Measurements from ENCODE around the gene HOXC9. TPM values are rescaled to one million over a fixed set of nuclear protein-coding genes. Genes with fewer than 3 reads are reported as not detected.

Gene HOXC9
- total RNA-seq, 1 donor from 2014 or later = 0.28 TPM

DNA sequence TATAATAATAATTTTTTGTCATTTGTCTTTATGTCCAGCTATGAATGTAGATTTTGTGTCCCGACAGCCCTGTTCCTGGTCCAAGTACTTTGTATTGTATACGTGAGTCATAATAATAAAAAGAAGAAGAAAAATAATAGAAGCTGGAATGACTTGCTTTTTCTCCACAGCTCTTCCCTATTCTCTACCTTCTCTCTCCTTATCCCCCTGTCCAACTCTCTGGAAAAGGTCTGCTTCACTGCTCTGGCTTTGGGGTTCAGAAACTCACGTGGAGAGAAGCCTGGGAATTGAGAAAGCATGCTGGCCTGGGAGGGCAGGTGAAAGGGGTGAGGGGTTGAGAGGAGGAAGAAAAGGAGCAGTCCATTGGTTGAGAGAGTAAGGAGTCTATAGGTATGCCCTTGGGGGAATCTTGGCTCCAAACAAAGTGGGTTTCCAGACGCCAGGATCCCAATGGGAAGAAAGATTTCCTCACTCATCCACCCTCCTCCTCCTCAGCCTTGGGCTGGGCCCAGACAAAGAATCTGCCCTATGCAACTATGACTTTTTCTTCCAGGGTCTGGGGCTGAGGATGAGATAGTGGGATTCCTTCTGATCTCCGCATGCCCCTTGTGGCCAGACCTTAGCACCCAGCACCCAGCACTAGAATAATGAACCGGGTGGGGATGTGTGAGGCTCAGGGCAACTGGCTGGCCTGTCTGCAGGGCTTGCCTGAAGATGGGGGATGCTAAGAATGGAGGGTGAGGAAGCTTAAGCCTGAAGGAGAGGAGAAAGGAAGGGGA lies 12.9 kb downstream of the HOXC9 start:
- TF ChIP-seq, protein P1, sequence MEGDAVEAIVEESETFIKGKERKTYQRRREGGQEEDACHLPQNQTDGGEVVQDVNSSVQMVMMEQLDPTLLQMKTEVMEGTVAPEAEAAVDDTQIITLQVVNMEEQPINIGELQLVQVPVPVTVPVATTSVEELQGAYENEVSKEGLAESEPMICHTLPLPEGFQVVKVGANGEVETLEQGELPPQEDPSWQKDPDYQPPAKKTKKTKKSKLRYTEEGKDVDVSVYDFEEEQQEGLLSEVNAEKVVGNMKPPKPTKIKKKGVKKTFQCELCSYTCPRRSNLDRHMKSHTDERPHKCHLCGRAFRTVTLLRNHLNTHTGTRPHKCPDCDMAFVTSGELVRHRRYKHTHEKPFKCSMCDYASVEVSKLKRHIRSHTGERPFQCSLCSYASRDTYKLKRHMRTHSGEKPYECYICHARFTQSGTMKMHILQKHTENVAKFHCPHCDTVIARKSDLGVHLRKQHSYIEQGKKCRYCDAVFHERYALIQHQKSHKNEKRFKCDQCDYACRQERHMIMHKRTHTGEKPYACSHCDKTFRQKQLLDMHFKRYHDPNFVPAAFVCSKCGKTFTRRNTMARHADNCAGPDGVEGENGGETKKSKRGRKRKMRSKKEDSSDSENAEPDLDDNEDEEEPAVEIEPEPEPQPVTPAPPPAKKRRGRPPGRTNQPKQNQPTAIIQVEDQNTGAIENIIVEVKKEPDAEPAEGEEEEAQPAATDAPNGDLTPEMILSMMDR (IDR thresholded peaks at IDR 0.05; ENCODE audit: unreplicated experiment) = no peak
- H3K4me3 Mint-ChIP-seq (ENCODE audit: unreplicated experiment) = no peak overlapping the region
- no peak for DNase-seq (ENCODE audit: low spot score)
- H3K27me3 Mint-ChIP-seq (ENCODE audit: unreplicated experiment) = peaks cover 29% of the 10 kb centered on the region
- no peaks in the 10 kb centered on the region for H3K36me3 Mint-ChIP-seq (ENCODE audit: low read depth, unreplicated experiment)
- no peak overlapping the region for H3K27ac Mint-ChIP-seq (ENCODE audit: unreplicated experiment)
- H3K9me3 Mint-ChIP-seq (ENCODE audit: unreplicated experiment) = no peaks in the 10 kb centered on the region
- H3K4me1 Mint-ChIP-seq (ENCODE audit: unreplicated experiment) = peaks cover 15% of the 10 kb centered on the region

DNA sequence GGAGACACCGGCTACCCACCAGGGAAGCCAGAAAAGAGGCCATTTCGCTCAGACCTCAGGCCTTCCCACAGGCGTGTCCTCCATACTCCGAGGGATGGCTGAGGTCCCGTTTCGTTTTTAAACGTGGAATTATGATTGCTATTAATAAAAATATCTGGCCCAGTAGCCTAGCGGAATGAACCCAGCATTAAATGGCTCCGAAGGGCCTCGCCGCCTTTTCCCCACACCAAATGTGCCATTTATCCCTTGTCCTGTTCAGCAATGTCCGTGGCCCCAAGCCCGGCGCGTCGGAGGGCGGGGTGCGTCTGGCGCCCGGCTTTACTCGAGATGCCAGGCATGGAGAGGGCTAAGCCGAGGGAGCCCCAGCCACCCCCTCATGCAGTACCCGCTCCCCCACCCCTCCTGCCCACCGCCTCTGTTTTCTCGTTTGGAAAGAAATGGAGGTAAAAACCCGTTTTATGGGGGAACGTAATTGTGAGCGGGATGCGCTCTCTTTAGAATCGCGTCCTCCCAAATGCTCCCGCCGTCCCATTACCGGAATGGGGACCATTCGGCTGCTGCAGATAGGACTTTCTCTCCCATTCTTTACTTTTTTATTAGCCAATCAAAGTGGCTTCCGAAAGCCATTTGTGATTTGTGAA lies 14.5 kb downstream of the HOXC9 start:
- no peak overlapping the region for H3K4me3 Mint-ChIP-seq (ENCODE audit: unreplicated experiment)
- H3K9me3 Mint-ChIP-seq (ENCODE audit: unreplicated experiment) = no peaks in the 10 kb centered on the region
- H3K4me1 Mint-ChIP-seq (ENCODE audit: unreplicated experiment) = peaks cover 17% of the 10 kb centered on the region
- H3K27me3 Mint-ChIP-seq (ENCODE audit: unreplicated experiment) = peaks cover 31% of the 10 kb centered on the region
- no peak for DNase-seq (ENCODE audit: low spot score)
- H3K27ac Mint-ChIP-seq (ENCODE audit: unreplicated experiment) = no peak overlapping the region
- H3K36me3 Mint-ChIP-seq (ENCODE audit: low read depth, unreplicated experiment) = no peaks in the 10 kb centered on the region
- TF ChIP-seq, protein P1 (IDR thresholded peaks at IDR 0.05; ENCODE audit: unreplicated experiment) = no peak

DNA sequence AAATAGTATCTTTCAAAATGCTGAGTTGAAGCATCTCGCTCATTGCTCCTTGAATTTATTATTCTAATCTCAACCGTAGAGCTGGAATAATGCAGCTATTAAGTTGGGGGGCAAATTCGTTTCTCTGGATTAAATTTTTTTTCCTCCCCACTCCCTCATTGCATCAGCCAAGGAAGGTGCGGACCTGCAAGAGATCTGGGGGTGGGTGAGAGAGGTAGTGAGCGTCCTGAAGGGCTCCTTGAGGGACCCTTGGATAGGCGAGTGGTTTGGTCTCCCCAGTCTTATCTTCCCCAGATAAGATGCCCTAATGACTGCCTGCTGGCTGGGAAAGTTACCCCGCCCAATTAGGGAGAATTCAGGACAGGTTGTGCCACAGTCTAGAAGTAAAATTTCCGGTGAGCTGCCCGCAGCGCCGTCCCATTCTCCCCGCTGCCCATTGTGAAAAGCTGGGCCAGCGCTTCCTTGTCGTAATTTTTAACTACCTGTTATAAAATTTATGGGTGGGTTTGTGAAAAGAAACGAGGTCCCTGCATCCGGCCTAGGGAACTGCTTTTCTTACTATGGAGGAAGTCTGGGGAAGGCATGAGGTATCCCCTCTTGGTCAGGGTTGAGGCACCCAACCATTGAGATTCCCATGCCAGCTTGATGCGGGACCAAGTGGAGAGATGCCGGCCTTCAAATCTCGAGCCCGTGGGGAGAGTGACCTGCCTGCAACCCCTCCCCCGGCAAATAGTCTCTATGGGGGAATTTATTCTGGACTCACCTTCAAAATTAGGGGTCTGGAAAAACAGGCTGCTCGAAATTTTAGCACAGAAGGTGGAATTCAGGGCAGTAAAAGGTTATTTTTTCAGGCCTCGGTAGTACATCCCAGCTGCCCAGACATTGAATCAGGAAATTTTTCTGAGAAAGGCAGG lies 15.3 kb downstream of the HOXC9 start:
- no peak overlapping the region for H3K27ac Mint-ChIP-seq (ENCODE audit: unreplicated experiment)
- no peaks in the 10 kb centered on the region for H3K36me3 Mint-ChIP-seq (ENCODE audit: low read depth, unreplicated experiment)
- peaks cover 33% of the 10 kb centered on the region for H3K27me3 Mint-ChIP-seq (ENCODE audit: unreplicated experiment)
- DNase-seq (ENCODE audit: low spot score) = no peak
- TF ChIP-seq, protein P1 (IDR thresholded peaks at IDR 0.05; ENCODE audit: unreplicated experiment) = no peak
- peaks cover 20% of the 10 kb centered on the region for H3K4me1 Mint-ChIP-seq (ENCODE audit: unreplicated experiment)
- no peak overlapping the region for H3K4me3 Mint-ChIP-seq (ENCODE audit: unreplicated experiment)
- no peaks in the 10 kb centered on the region for H3K9me3 Mint-ChIP-seq (ENCODE audit: unreplicated experiment)

- H3K4me1 Mint-ChIP-seq (ENCODE audit: unreplicated experiment) = peaks cover 17% of the 10 kb centered on the region
- H3K27me3 Mint-ChIP-seq (ENCODE audit: unreplicated experiment) = peaks cover 34% of the 10 kb centered on the region
- H3K27ac Mint-ChIP-seq (ENCODE audit: unreplicated experiment) = no peak overlapping the region
- no peaks in the 10 kb centered on the region for H3K9me3 Mint-ChIP-seq (ENCODE audit: unreplicated experiment)
- H3K36me3 Mint-ChIP-seq (ENCODE audit: low read depth, unreplicated experiment) = no peaks in the 10 kb centered on the region
- TF ChIP-seq, protein P1 (IDR thresholded peaks at IDR 0.05; ENCODE audit: unreplicated experiment) = no peak
- H3K4me3 Mint-ChIP-seq (ENCODE audit: unreplicated experiment) = no peak overlapping the region
- no peak for DNase-seq (ENCODE audit: low spot score)
These were observed 16.1 kb downstream of the HOXC9 start for GRCh38 chr12:54016051-54016450.
